AG09309 (cell line): ENCODE results near the gene TMEM8B.
A peak's percentile ranks its signal among the peaks of the same experiment; 100 is the strongest.

Experiments
- DNase-seq: peaks from one replicate; pipeline ENCODE4 v3.0.0-alpha.2; 2010; ENCODE audit warnings: low read depth
- H3K4me3 ChIP-seq: 2 replicates; pipeline ENCODE4 v1.5.1; 2011; ENCODE audit warnings: mild to moderate bottlenecking, low read depth, low read length, moderate library complexity; ENCODE audit not compliant: control insufficient read depth
- TF ChIP-seq, protein P1 (sequence below): IDR thresholded peaks from 2 replicates; pipeline ENCODE4 v1.5.1; 2011; ENCODE audit warnings: mild to moderate bottlenecking, low read depth, low read length, inconsistent platforms; ENCODE audit not compliant: insufficient read depth, control insufficient read depth; ENCODE audit errors: missing control alignments

Gene TMEM8B

DNA sequence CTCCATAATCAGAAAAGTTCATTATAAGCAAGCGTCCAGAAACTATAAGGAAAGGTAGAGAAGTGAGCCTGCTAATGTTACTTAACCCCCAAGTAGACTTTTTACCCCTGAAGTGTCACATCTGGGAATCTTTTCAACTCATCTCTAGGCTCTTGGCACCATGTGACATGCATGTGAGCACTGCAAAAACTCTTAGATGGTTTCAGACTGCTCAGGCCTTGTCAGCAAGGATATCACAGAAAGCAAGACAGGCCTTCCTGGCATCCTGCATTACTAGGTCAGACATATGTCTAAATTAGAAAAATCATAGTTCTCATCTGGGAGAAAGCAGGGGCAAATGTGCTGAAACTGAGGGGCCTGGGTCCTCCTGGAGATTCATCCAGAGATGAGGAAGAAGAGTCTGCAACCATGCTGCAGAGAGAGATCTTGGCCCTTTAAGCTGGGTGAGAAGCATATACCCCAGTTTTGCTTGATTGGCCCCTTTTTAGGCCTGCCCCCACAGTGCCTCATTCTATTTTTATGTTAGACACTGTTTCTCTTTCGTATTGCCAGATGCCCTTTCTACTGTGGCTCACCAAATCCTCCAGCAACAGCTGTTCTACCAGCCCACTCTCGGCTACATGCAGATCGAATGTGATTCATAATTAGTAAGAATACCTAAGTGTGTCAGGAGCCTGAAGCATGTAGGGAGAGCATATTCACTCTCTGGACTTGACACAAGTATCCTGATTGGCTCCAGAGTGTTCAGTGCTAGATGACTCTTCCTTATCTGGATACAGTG lies 19.0 kb downstream of the TMEM8B start:
- TF ChIP-seq, protein P1, sequence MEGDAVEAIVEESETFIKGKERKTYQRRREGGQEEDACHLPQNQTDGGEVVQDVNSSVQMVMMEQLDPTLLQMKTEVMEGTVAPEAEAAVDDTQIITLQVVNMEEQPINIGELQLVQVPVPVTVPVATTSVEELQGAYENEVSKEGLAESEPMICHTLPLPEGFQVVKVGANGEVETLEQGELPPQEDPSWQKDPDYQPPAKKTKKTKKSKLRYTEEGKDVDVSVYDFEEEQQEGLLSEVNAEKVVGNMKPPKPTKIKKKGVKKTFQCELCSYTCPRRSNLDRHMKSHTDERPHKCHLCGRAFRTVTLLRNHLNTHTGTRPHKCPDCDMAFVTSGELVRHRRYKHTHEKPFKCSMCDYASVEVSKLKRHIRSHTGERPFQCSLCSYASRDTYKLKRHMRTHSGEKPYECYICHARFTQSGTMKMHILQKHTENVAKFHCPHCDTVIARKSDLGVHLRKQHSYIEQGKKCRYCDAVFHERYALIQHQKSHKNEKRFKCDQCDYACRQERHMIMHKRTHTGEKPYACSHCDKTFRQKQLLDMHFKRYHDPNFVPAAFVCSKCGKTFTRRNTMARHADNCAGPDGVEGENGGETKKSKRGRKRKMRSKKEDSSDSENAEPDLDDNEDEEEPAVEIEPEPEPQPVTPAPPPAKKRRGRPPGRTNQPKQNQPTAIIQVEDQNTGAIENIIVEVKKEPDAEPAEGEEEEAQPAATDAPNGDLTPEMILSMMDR, result no peak
- peak; percentile 76 for DNase-seq
- H3K4me3 ChIP-seq, result no peak overlapping the region

DNA sequence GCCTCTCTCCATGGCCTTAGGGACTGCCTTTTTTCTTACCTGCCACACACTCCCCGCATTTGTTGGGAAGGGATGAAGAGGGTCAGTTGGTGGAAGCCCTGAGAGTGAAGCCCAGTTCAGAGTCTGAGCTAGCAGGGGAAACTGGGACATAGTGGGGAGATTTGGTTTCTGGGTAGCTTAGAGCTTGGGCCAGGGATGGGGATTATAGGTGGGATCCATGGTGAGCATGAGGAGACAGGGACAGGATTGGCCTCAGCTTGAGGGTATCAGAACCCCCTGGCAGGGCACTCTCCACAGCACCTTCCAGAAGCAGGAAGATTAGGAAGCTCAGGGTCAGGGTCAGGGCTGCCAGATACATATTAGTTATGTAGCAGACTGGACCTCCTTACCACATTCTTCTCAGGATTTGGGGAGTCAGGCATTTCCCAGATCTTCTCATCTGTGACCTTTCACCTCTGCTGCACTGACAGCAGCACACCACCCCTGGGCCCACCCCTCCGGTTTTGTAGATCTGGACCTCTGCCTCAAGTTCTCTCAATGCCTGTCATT lies 23.3 kb downstream of the TMEM8B start:
- DNase-seq, result no peak
- H3K4me3 ChIP-seq, result no peak overlapping the region
- TF ChIP-seq, protein P1, result no peak

DNA sequence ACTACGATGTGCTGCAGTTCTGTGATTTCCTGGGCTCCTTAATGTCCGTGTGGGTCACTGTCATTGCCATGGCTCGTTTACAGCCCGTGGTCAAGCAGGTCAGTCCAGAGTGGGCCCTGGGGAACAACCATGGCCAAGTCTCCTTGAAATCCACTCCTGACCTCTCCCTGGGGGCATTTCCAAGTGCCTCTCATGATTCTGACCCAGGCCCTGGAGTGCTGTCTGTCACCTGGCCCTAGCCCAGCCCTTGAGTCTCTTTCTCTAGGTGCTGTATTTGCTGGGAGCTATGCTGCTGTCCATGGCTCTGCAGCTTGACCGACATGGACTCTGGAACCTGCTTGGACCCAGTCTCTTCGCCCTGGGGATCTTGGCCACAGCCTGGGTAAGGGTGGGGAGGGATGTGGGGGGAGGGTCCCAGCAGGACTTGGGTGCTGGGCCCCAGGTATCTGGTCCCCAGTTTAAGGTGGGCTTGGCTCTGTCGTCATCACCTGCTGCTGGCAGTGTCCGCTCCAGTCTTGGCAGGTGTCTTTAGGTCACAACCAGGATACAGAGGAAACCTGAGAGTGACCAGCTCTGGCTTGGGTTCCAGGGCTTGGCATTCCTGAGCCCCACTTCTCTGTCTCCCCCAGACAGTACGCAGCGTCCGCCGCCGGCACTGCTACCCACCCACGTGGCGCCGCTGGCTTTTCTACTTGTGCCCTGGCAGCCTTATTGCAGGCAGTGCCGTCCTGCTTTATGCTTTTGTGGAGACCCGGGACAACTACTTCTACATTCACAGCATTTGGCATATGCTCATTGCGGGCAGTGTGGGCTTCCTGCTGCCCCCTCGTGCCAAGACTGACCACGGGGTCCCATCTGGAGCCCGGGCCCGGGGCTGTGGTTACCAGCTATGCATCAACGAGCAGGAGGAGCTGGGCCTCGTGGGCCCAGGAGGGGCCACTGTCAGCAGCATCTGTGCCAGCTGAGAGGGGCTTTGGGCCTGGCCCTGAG lies 24.1 kb downstream of the TMEM8B start:
- DNase-seq, result no peak
- no peak overlapping the region for H3K4me3 ChIP-seq
- TF ChIP-seq, protein P1, result no peak

DNA sequence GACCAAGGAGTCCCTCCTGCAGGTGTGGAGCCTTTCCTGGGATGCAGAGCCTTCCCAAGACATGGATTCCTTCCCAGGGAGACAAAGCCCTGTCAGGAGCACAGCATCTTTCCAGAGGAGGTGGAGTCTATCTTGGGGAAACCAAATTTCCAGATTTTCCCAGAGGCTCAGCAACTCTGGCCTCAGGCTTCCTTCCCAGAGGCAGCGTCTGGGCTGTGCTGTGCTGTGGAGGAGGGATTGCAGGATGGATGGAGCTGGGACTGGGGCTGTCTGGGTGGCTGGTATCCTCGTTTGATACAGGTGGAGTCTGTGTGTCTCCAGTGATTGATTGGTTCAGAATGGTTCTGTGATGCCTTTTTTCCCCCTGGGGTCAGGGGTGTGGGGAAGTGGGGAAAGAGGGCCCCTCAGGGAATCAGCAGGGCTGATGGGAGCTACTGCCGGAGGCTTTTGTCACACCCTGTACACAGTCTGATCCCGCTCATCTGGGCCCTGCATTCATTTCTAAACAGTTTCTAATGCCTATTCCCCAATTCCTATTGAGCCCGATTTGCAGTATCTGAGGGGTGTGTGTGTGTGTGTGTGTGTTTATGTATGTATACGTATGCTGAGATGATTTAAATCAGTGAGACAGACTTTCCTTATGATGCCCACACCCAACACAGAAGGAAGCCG lies 25.2 kb downstream of the TMEM8B start:
- no peak overlapping the region for H3K4me3 ChIP-seq
- TF ChIP-seq, protein P1, result no peak
- no peak for DNase-seq

DNA sequence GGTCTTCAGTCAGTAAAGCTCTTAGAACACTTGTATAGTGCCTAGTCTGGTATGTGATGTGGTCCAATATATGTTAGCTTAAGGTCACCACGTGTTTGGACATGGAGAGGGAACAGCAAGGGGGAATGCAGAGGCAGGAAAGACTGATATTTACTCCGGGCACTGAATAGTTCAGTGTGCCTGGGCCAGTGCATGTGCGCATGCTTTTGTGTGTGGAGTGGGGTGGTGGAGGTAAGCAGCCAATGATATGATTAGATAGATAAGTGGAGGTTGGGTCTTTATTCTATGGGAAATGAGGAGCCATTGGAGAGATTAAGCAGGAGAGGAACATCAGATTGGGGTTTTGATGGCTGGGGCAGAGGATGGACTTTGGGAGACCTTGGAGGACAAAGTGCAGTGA lies 27.2 kb downstream of the TMEM8B start:
- no peak for DNase-seq
- TF ChIP-seq, protein P1, result no peak

DNA sequence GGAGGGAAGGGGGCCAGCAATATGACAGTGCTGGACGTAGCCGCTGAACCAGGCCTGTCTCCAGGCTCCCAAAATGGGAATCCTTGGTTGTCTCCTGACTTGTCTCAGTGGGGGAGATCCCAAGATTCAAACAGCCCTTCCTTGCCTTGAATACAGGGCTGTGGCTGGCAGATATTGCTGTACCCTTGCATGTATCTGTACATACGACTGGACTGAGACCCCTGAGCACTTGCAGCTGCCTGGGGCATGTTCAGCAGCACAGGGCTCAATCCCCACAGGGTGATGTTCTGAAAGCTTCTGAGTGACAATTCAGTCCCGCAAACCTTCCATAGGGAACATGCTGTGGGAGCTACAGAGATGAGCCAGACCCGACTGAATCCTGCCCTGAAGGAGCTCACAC lies 27.9 kb downstream of the TMEM8B start:
- TF ChIP-seq, protein P1, result no peak
- H3K4me3 ChIP-seq, result no peak overlapping the region
- DNase-seq, result no peak

More for the DNA sequence above, 27.2 kb downstream of the TMEM8B start:
- no peak overlapping the region for H3K4me3 ChIP-seq
